Mucosa of descending colon (tissue), 3 donors: ENCODE data around the gene NR2C2. TPM values are rescaled to one million over a fixed set of nuclear protein-coding genes. Genes with fewer than 3 reads are reported as not detected.

Experiments
- ATAC-seq: fragments of 200-7000 bp; cut with Tn5 transposase; one replicate; pipeline ENCODE4 v1.9.1; 2020; ENCODE audit warnings: mild to moderate bottlenecking, moderate library complexity
- DNase-seq, 3 donors: peaks; one replicate each; pipeline ENCODE4 v3.0.0-alpha.2; 2020
- H3K36me3 ChIP-seq: fragments of 200-600 bp; one replicate; pipeline ENCODE4 v1.8.0; 2021; ENCODE audit warnings: low read depth, mild to moderate bottlenecking
- H3K4me1 ChIP-seq: fragments of 200-600 bp; one replicate; pipeline ENCODE4 v1.8.0; 2021; ENCODE audit warnings: low read depth, mild to moderate bottlenecking
- H3K4me3 ChIP-seq: fragments of 200-600 bp; one replicate; pipeline ENCODE4 v1.8.0; 2021; ENCODE audit warnings: mild to moderate bottlenecking
- H3K9me3 ChIP-seq: fragments of 200-600 bp; one replicate; pipeline ENCODE4 v1.8.0; 2021; ENCODE audit warnings: mild to moderate bottlenecking
- CTCF ChIP-seq: fragments of 200-600 bp; IDR thresholded peaks from one replicate; pipeline ENCODE4 v1.8.0; 2022; ENCODE audit warnings: antibody characterized with exemption, mild to moderate bottlenecking
- intact Hi-C, 2 donors: fragments of 100-400 bp; cut with DNase I in 1 of 2; cut with micrococcal nuclease in 1 of 2; formaldehyde crosslinking; loops; one replicate each; pipeline versions ENCODE4 v1.11.0 to v1.11.1; 2022; cut with DNase I, micrococcal nuclease
- total RNA-seq, 3 donors: library from RNA; stranded (reverse); fragmentation: NEBNext Ultra II Directional in 2 of 3; extraction: Animal tissue kit (Norgen Biotek cat#: 25700) in 2 of 3; gene quantifications; one replicate each; pipeline versions ENCODE4 v1.2.1 to v1.2.4, GENCODE V29; 2021 to 2023
- donor health status: DM: no; HTN: no; CAD: no; lungs with moderate emphysema.
- donor health status: DM: no; HTN: no; CAD: no.
- donor health status: DM: no; HTN: yes; CAD: no.

The NR2C2 gene
- total RNA-seq, 3 donors from 2014 or later = 37.6 to 56.6 (median 53.9) TPM

DNA sequence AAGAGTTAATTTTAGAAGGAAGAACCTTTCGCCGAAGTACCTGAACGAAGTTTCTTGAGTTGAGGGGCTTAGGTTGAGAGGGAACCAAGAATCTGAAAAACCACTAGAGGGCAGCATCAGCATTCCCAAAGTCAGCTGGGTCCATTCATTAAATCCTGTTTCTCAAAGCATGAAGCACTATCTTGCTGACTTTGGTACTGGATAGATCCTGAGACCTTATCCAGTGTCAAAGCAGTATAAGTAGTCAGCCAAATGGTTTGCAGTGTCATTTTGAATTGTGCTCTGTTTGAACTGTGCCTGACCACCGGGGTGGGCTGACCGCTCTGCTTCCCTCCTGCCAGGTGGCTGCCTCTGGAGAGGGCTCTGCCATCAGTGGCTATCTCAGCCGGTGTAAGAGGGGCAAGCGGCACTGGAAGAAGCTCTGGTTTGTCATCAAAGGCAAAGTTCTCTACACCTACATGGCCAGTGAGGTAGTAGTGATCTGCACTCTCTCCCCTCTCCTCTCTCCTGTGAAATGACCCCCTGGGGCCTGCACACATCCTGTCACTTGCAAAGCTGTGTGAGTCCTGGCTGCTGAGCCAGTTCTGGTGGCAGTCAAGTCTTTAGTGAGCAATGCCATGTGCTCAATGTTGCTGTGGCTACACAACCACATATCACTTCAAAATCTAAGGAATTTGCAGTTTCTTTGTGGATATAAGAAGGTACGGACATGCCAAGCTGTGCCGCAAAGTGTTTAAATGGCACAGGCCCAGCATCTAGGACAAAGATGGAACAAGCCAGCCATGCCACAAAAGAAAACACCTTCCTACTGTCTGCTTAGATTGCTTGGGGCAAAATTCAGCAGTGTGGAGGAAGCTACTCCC lies 21.4 kb upstream of the NR2C2 start:
- peak; percentile 40 for TF ChIP-seq CTCF

GRCh38 chr3:14926592-14926991 lies 20.8 kb upstream of the NR2C2 start:
- no peak for DNase-seq
- no peaks in the 10 kb centered on the region for H3K9me3 ChIP-seq
- intact Hi-C loops = loop anchor here (10.0 kb wide), 2 partner anchors 252 to 262 kb away; partner anchors contain the start of gene C3orf20 (in 1 of the 2)
- ATAC-seq = no peak
- H3K36me3 ChIP-seq = no peaks in the 10 kb centered on the region
- H3K4me3 ChIP-seq = no peak overlapping the region
- no peaks in the 10 kb centered on the region for H3K4me1 ChIP-seq
- TF ChIP-seq CTCF = no peak

More for the DNA sequence above, 21.4 kb upstream of the NR2C2 start:
- H3K4me3 ChIP-seq = no peak overlapping the region
- DNase-seq = peak in 2 of 3 donors; percentile 33 to 69
- no peaks in the 10 kb centered on the region for H3K9me3 ChIP-seq
- peak; percentile 64 for ATAC-seq
- H3K36me3 ChIP-seq = no peaks in the 10 kb centered on the region
- intact Hi-C loops = loop anchor here (10.0 kb wide), 2 partner anchors 251 to 261 kb away; partner anchors contain the start of gene C3orf20 (in 1 of the 2)
- no peaks in the 10 kb centered on the region for H3K4me1 ChIP-seq

DNA sequence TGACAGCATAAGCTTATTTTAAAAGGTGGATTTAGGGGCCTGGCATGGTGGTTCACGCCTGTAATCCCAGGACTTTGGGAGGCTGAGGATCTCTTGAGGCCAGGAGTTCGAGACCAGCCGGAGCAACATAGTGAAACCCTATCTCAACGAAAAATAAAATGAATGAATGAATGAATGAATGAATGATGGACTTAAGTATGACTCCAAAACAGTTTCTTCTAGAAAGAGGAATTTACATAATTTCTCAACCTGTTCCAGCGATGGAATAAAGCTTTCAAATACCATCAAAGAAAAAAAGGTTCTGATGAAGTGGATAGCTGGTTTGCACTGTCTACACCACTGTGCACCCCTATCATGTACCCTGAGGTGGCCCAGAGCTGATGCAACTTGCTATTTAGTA lies 20.1 kb upstream of the NR2C2 start:
- DNase-seq (no peak), ATAC-seq (no peak)
- H3K36me3 ChIP-seq = no peaks in the 10 kb centered on the region
- H3K9me3 ChIP-seq = no peaks in the 10 kb centered on the region
- no peaks in the 10 kb centered on the region for H3K4me1 ChIP-seq
- no peak overlapping the region for H3K4me3 ChIP-seq
- intact Hi-C loops = loop anchor here (10.0 kb wide), 2 partner anchors 253 to 263 kb away; partner anchors contain the start of gene C3orf20 (in 1 of the 2)
- no peak for TF ChIP-seq CTCF

- no peaks in the 10 kb centered on the region for H3K9me3 ChIP-seq
- no peak overlapping the region for H3K4me3 ChIP-seq
- DNase-seq (no peak), ATAC-seq (no peak)
- H3K4me1 ChIP-seq = peaks cover 5% of the 10 kb centered on the region
- no peak for TF ChIP-seq CTCF
- no peaks in the 10 kb centered on the region for H3K36me3 ChIP-seq
- intact Hi-C loops = loop anchor here (10.0 kb wide), 2 partner anchors 255 to 265 kb away; partner anchors contain the start of gene C3orf20 (in 1 of the 2)
Measured at GRCh38 chr3:14929310-14930074, 17.9 kb upstream of the NR2C2 start.

DNA sequence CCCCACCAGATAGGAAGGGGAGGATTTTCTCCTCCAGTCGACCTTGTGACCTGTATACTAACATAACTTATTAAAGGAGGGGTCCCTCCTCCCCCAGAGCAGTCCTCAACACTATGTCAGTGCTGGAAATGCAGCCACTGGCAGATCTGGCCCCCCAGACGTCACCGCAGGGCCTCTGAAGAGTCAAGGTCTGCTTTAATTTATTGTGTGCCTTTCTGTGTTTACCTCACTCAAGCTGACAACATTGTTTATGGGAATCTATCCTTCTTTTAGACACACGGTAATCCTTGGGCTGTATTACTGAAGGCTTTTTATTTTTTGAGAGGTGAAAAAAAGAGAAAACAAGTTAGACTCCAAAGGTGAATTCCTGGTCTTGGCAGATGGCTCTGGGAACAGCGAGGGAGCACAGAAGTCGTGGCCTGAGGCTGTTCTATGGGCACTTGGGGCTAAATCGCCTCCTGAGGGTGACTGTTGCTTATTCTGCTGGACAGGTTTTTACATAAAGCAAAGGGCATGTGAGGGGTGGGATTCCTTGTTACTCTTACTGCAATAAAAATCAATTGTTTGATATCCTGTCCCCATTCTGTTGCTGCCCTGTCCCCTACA lies 13.5 kb upstream of the NR2C2 start:
- no peaks in the 10 kb centered on the region for H3K9me3 ChIP-seq
- DNase-seq = peak in 1 of 3 donors; percentile 21
- no peak overlapping the region for H3K4me3 ChIP-seq
- TF ChIP-seq CTCF = no peak
- no peak for ATAC-seq
- peaks cover 18% of the 10 kb centered on the region for H3K4me1 ChIP-seq
- intact Hi-C loops = no loop called here
- no peaks in the 10 kb centered on the region for H3K36me3 ChIP-seq
